HepG2 (cell line): ENCODE measurements around the gene CLIC6. TPM values are rescaled to one million over a fixed set of nuclear protein-coding genes. Genes with fewer than 3 reads are reported as not detected.

Experiments used
- ATAC-seq: fragments of 200-7000 bp; cut with Tn5 transposase; 3 replicates; pipeline ENCODE4 v1.9.1; 2020; ENCODE audit warnings: mild to moderate bottlenecking, moderate library complexity
- BruUV-seq: library from RNA; stranded (reverse); fragments of 400-500 nt; replicated peaks from 2 replicates; lab custom pipeline; 2021; lab: Mats Ljungman, UMichigan
- CTCF ChIA-PET: fragments of 300-600 bp; formaldehyde crosslinking; extraction: SDS; loops from one replicate; lab custom pipeline; 2021; ENCODE audit warnings: low total read pairs, inconsistent platforms, low intra/inter-chr PET ratio; lab: Yijun Ruan, JAX
- POLR2A ChIA-PET: fragments of 350-600 bp; sonication (Branson Sonifier 250); formaldehyde crosslinking; loops from one replicate; lab custom pipeline; 2020; ENCODE audit warnings: antibody characterized with exemption, inconsistent platforms; lab: Yijun Ruan, JAX
- DNase-seq: peaks from one replicate; pipeline ENCODE4 v3.0.0-alpha.2; 2015; ENCODE audit warnings: low spot score
- FAIRE-seq: peaks from 3 replicates; lab custom pipeline; 2011; peaks lifted over from hg19 to GRCh38; lab: Jason Lieb, UNC
- H2AFZ ChIP-seq: one replicate; pipeline ENCODE4 v1.6.1; 2011; ENCODE audit warnings: low read length, inconsistent platforms
- H3K27ac ChIP-seq: fragments of 300-600 bp; 3 replicates; pipeline ENCODE4 v1.8.0; 2011; ENCODE audit warnings: mixed run types, mild to moderate bottlenecking, mixed read lengths, low read length, inconsistent platforms; ENCODE audit not compliant: insufficient read depth; ENCODE audit errors: extremely low read length
- H3K27me3 ChIP-seq, 2 experiments: fragments of 200-600 bp in 1 of 2; 2 replicates in 1 of 2; 3 replicates in 1 of 2; pipeline versions ENCODE4 v1.6.0 to v1.8.0; 2011; ENCODE audit warnings: low read length in 2 of 2, mild to moderate bottlenecking in 2 of 2, moderate library complexity in 2 of 2, inconsistent platforms in 1 of 2; ENCODE audit not compliant: insufficient read depth in 2 of 2, control insufficient read depth in 1 of 2
- H3K36me3 ChIP-seq, 2 experiments: fragments of 200-600 bp in 1 of 2; replicated peaks in 1 of 2; 2 replicates in 1 of 2; 3 replicates in 1 of 2; pipeline versions ENCODE4 v1.5.1 to v1.8.0; 2011; ENCODE audit warnings: low read length in 2 of 2, inconsistent platforms in 1 of 2; ENCODE audit not compliant: insufficient read depth in 2 of 2, control insufficient read depth in 1 of 2
- H3K4me1 ChIP-seq: 2 replicates; pipeline ENCODE4 v1.5.1; 2012; ENCODE audit warnings: low read length, inconsistent platforms; ENCODE audit not compliant: insufficient read depth
- H3K4me2 ChIP-seq: 2 replicates; pipeline ENCODE4 v1.6.0; 2011; ENCODE audit warnings: low read depth, low read length, inconsistent platforms
- H3K4me3 ChIP-seq, 3 experiments: fragments of 200-600 bp in 1 of 3; sonication (generic), shearing (Covaris generic) in 1 of 3; replicated peaks in 1 of 3; 2 replicates each; pipeline ENCODE4 v1.5.1; 2011 to 2016; ENCODE audit warnings: low read length in 3 of 3, inconsistent platforms in 2 of 3, low read depth in 2 of 3, mild to moderate bottlenecking in 2 of 3, control low read depth in 1 of 3, mixed read lengths in 1 of 3; ENCODE audit not compliant: insufficient read depth in 1 of 3
- H3K79me2 ChIP-seq: one replicate; pipeline ENCODE4 v1.6.1; 2011; ENCODE audit warnings: low read length, inconsistent platforms; ENCODE audit not compliant: insufficient read depth
- H3K9ac ChIP-seq: 2 replicates; pipeline ENCODE4 v1.6.0; 2011; ENCODE audit warnings: mild to moderate bottlenecking, low read depth, low read length, inconsistent platforms; ENCODE audit not compliant: insufficient read depth
- H3K9me3 ChIP-seq: 2 replicates; pipeline ENCODE4 v1.5.1; 2012; ENCODE audit warnings: mild to moderate bottlenecking, low read length
- H4K20me1 ChIP-seq: 2 replicates; pipeline ENCODE4 v1.6.0; 2011; ENCODE audit warnings: inconsistent platforms, mild to moderate bottlenecking, low read length, moderate library complexity; ENCODE audit not compliant: insufficient read depth
- BORCS8-MEF2B ChIP-seq: sonication (generic); formaldehyde crosslinking; IDR thresholded peaks from 2 replicates; pipeline ENCODE4 v1.8.0; 2022; ENCODE audit warnings: mild to moderate bottlenecking, missing genetic modification reagents
- CEBPB ChIP-seq: IDR thresholded peaks from 2 replicates; pipeline ENCODE4 v1.6.1; 2011; ENCODE audit warnings: low read depth, low read length, improper control_type of control experiment, borderline replicate concordance
- HCFC1 ChIP-seq: fragments of 150-350 bp; IDR thresholded peaks from 2 replicates; pipeline ENCODE4 v1.6.1; 2014; ENCODE audit warnings: low read depth, low read length
- ISX ChIP-seq: sonication (generic); formaldehyde crosslinking; conservative IDR thresholded peaks from 2 replicates; pipeline ENCODE4 v1.5.0; 2020; ENCODE audit warnings: missing genetic modification reagents
- MYNN ChIP-seq: sonication (generic); formaldehyde crosslinking; IDR thresholded peaks from 2 replicates; pipeline ENCODE4 v1.4.0; 2020; ENCODE audit warnings: mild to moderate bottlenecking, low read depth, missing genetic modification reagents
- RORA ChIP-seq: sonication (generic); formaldehyde crosslinking; IDR thresholded peaks from 2 replicates; pipeline ENCODE4 v1.5.0; 2020; ENCODE audit warnings: mild to moderate bottlenecking, missing genetic modification reagents, moderate library complexity
- TCF7 ChIP-seq: sonication (generic); IDR thresholded peaks from 2 replicates; pipeline ENCODE4 v1.6.1; 2016; ENCODE audit warnings: antibody characterized with exemption, low read depth
- ZNF205 ChIP-seq: IDR thresholded peaks from 2 replicates; pipeline ENCODE4 v1.6.1; 2018; ENCODE audit warnings: missing biosample characterization, missing genetic modification reagents
- ZNF225 ChIP-seq: sonication (generic); formaldehyde crosslinking; IDR thresholded peaks from 2 replicates; pipeline ENCODE4 v1.4.0; 2020; ENCODE audit warnings: mild to moderate bottlenecking, missing genetic modification reagents
- ZNF704 ChIP-seq: sonication (generic); formaldehyde crosslinking; IDR thresholded peaks from 2 replicates; pipeline ENCODE4 v1.8.1; 2023; ENCODE audit warnings: mild to moderate bottlenecking, inconsistent platforms, moderate library complexity, missing genetic modification reagents, borderline replicate concordance
- WGBS: methylation state at CpG from one replicate; pipeline ENCODE4 v1.1.6; 2017; ENCODE audit warnings: low lambda C conversion rate; 5-methylcytosine and 5-hydroxymethylcytosine counted together
- in situ Hi-C: cut with HindIII; loops from 2 replicates; pipeline ENCODE4 v1.10.0; 2017; ENCODE audit warnings: low pct_unique_long_range_greater_than_20kb; ENCODE audit not compliant: extremely low pct_ligation_motif_present
- intact Hi-C: fragments of 100-400 bp; cut with micrococcal nuclease; formaldehyde crosslinking; loops from one replicate; pipeline ENCODE4 v1.10.0; 2022; ENCODE audit not compliant: unreplicated experiment
- polyA plus RNA-seq, 8 experiments: library from polyadenylated mRNA; depleted of rRNA in 3 of 8; stranded (reverse) in 7 of 8; unstranded in 1 of 8; fragments of >200 nt; fragmentation: Illumina TruSeq in 4 of 8; extraction: Trizol in 4 of 8; gene quantifications; 2 replicates each; pipeline versions ENCODE4 v1.2.1 to v1.2.3, GENCODE V29; 2011 to 2016; ENCODE audit warnings: low read depth in 4 of 8, missing spikeins in 1 of 8, mixed read lengths in 1 of 8; ENCODE audit not compliant: insufficient read depth in 1 of 8
- total RNA-seq, 5 experiments: library from RNA; depleted of rRNA; stranded (reverse); fragments of >200 nt; fragmentation: Illumina TruSeq; extraction: Trizol; gene quantifications; 2 replicates each; pipeline ENCODE4 v1.2.3, GENCODE V29; 2016; ENCODE audit warnings: low read depth in 1 of 5

The CLIC6 gene
- total and polyA plus RNA-seq, 2 of the 13 experiments (the other 11 are each of a cell fraction or from before 2014, with no cell fraction given): not detected

DNA sequence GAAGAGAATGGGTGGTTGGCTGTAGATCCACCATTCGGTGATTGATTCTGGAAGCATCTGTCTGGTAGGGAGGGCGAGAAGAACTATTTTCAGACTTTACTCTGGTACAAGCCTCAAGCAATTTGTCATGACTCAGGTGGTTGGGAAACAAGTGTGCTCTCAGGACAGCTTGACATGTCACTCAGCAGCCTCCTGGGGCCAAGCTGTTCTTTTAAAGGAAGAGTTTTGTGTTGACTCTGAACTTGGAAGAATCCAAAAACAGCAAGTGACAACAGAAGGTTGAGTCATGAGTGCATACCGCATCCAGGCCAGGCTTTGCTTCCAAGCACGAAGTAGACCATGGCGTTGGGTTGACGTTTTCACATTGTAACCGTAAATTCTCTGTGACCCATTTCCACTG is 65.9 kb downstream of the CLIC6 start (continued):
- TF ChIP-seq ISX (CRISPR knock-in tag): no peak
- no peak for TF ChIP-seq ZNF225 (CRISPR knock-in tag)
- TF ChIP-seq ZNF704 (CRISPR knock-in tag): no peak
- no peak for TF ChIP-seq ZNF205
- no peak for TF ChIP-seq BORCS8-MEF2B
- TF ChIP-seq TCF7: no peak
- no peak for TF ChIP-seq HCFC1

GRCh38 chr21:34736116-34736874 is 67.5 kb downstream of the CLIC6 start:
- BruUV-seq: no TSS peak
- Histone ChIP-seq H4K20me1 (no peaks in the 10 kb centered on the region), H2AFZ (no peak overlapping the region), H3K27ac (no peak overlapping the region), H3K9ac (no peak overlapping the region), H3K36me3 (no peaks in the 10 kb centered on the region), H3K4me3 (no peak overlapping the region), H3K4me2 (no peak overlapping the region), H3K27me3 (peaks cover 0 to 25% of the 10 kb centered on the region in 2 experiments; a peak in 1 of 5 replicates), H3K4me1 (peaks cover 20% of the 10 kb centered on the region), H3K9me3 (no peaks in the 10 kb centered on the region), H3K79me2 (no peaks in the 10 kb centered on the region)
- CTCF ChIA-PET: no interaction called here
- WGBS: 57% methylated on average over 6 of the region's 6 CpGs
- FAIRE-seq (no peak), DNase-seq (no peak), ATAC-seq (no peak)
- in situ Hi-C loops: loop anchor here (25.0 kb wide), 1 partner anchor 676 kb away; no protein-coding TSS in a partner anchor
- intact Hi-C loops: no loop called here
- TF ChIP-seq CEBPB: peak; percentile 31; the same call in 1 of the 2 replicates
- no peak for TF ChIP-seq MYNN (CRISPR knock-in tag)
- no peak for TF ChIP-seq RORA
- POLR2A ChIA-PET: no interaction called here
